K562 (cell line): ENCODE measurements around the gene PRM2. TPM values are rescaled to one million over a fixed set of nuclear protein-coding genes. Genes with fewer than 3 reads are reported as not detected.
A peak's percentile ranks its signal among the peaks of the same experiment; 100 is the strongest.

Source experiments
- BHLHE40 ChIP-seq: IDR thresholded peaks from 2 replicates; pipeline ENCODE4 v1.6.1; 2011; ENCODE audit warnings: low read length, improper control_type of control experiment
- CBX1 ChIP-seq: sonication (generic); IDR thresholded peaks from 2 replicates; pipeline ENCODE4 v1.6.1; 2016; ENCODE audit warnings: antibody characterized with exemption, low read depth, mild to moderate bottlenecking
- ELF2 ChIP-seq: fragments of 250-450 bp; sonication (Bioruptor Pico); IDR thresholded peaks from 2 replicates; pipeline ENCODE4 v1.5.0; 2021; ENCODE audit warnings: mild to moderate bottlenecking
- ERF ChIP-seq: fragments of 450-650 bp; formaldehyde crosslinking; IDR thresholded peaks from 2 replicates; pipeline ENCODE4 v1.4.0; 2020; ENCODE audit warnings: mild to moderate bottlenecking, mixed read lengths
- ETS1 ChIP-seq: conservative IDR thresholded peaks from 2 replicates; pipeline ENCODE4 v1.6.1; 2011; ENCODE audit warnings: low read depth, mild to moderate bottlenecking, low read length; ENCODE audit not compliant: control insufficient read depth
- HIVEP1 ChIP-seq: fragments of 250-450 bp; sonication (Bioruptor Pico); IDR thresholded peaks from 2 replicates; pipeline ENCODE4 v1.4.0; 2020; ENCODE audit warnings: mild to moderate bottlenecking
- ID3 ChIP-seq, 2 experiments: fragments of 250-450 bp in 1 of 2; fragments of 450-650 bp in 1 of 2; sonication (Bioruptor Pico) in 1 of 2; IDR thresholded peaks; 2 replicates each; pipeline versions ENCODE4 v1.6.1 to v1.8.0; 2016 to 2021; ENCODE audit warnings: mild to moderate bottlenecking in 2 of 2, moderate library complexity in 2 of 2, missing compliant biosample characterization in 1 of 2, missing genetic modification characterization in 1 of 2
- KDM2B ChIP-seq: fragments of 250-450 bp; sonication (Bioruptor Pico); IDR thresholded peaks from 2 replicates; pipeline ENCODE4 v1.8.0; 2021; ENCODE audit warnings: mild to moderate bottlenecking, moderate library complexity
- KLF13 ChIP-seq: fragments of 450-650 bp; IDR thresholded peaks from 2 replicates; pipeline ENCODE4 v1.6.1; 2016; ENCODE audit warnings: missing genetic modification characterization, low read depth, mild to moderate bottlenecking, missing compliant biosample characterization, moderate library complexity, borderline replicate concordance
- MYC ChIP-seq, 2 experiments: fragments of 250-450 bp in 1 of 2; sonication (Bioruptor Pico) in 1 of 2; IDR thresholded peaks; 2 replicates each; pipeline versions ENCODE4 v1.5.1 to v1.6.1; 2012 to 2021; ENCODE audit warnings: low read depth in 2 of 2, borderline replicate concordance in 1 of 2, improper control_type of control experiment in 1 of 2, low read length in 1 of 2, mild to moderate bottlenecking in 1 of 2, moderate library complexity in 1 of 2
- NCOA2 ChIP-seq, 2 experiments: fragments of 450-650 bp; IDR thresholded peaks; 2 replicates each; pipeline ENCODE4 v1.6.1; 2018; ENCODE audit warnings: mild to moderate bottlenecking in 2 of 2, moderate library complexity in 1 of 2; ENCODE audit not compliant: partially characterized antibody in 2 of 2
- RBM15 ChIP-seq: fragments of 200-400 bp; formaldehyde crosslinking; IDR thresholded peaks from 2 replicates; pipeline ENCODE4 v1.6.1; 2018; ENCODE audit warnings: mild to moderate bottlenecking, low read length, moderate library complexity; ENCODE audit not compliant: insufficient read depth
- RNF219 ChIP-seq: fragments of 250-450 bp; sonication (Bioruptor Pico); IDR thresholded peaks from 2 replicates; pipeline ENCODE4 v1.5.0; 2022; ENCODE audit warnings: mild to moderate bottlenecking
- SFPQ ChIP-seq: fragments of 200-400 bp; formaldehyde crosslinking; IDR thresholded peaks from 2 replicates; pipeline ENCODE4 v1.6.1; 2017; ENCODE audit warnings: mild to moderate bottlenecking, low read depth, low read length, moderate library complexity
- ZBTB34 ChIP-seq: fragments of 250-450 bp; sonication (Bioruptor Pico); IDR thresholded peaks from 2 replicates; pipeline ENCODE4 v1.8.0; 2021; ENCODE audit warnings: mild to moderate bottlenecking, moderate library complexity
- ZNF644 ChIP-seq: fragments of 200-800 bp; sonication (Bioruptor generic); IDR thresholded peaks from 2 replicates; pipeline ENCODE4 v1.6.1; 2016; ENCODE audit warnings: low read depth, missing genetic modification characterization, missing compliant biosample characterization
- polyA plus RNA-seq, 8 experiments: library from polyadenylated mRNA; depleted of rRNA in 4 of 8; stranded (reverse) in 5 of 8; unstranded in 3 of 8; fragments of >200 nt; fragmentation: Nextera tagmentation in 2 of 8; fragmentation: Illumina TruSeq in 1 of 8; extraction: Ambion mirVana in 2 of 8; extraction: Trizol in 1 of 8; gene quantifications; 2 replicates each; pipeline versions ENCODE4 v1.2.1 to v1.2.3, GENCODE V29; 2011 to 2014; ENCODE audit warnings: inconsistent platforms in 1 of 8, missing spikeins in 1 of 8
- total RNA-seq, 7 experiments: library from RNA; depleted of rRNA in 6 of 7; stranded (reverse); fragments of >200 nt in 6 of 7; fragmentation: Illumina TruSeq in 2 of 7; extraction: Trizol in 2 of 7; gene quantifications; 2 replicates each; pipeline versions ENCODE4 v1.2.1 to v1.2.3, GENCODE V29; 2011 to 2021; ENCODE audit warnings: low replicate concordance in 1 of 7

Gene PRM2
- total and polyA plus RNA-seq, 9 of the 15 experiments (the other 6 are each of a cell fraction or from before 2014, with no cell fraction given): not detected

GRCh38 chr16:11232852-11233726 lies 43.2 kb downstream of the PRM2 start (continued):
- TF ChIP-seq HIVEP1 (peak; percentile 74), KLF13 (tag) (no peak), NCOA2 (IDR thresholded peaks at IDR 0.05; ENCODE audit: partially characterized antibody in 2 of 2) (no peak), BHLHE40 (peak; percentile 50; the same call in 1 of the 2 replicates), ZBTB34 (CRISPR knock-in tag) (peak; percentile 66; the same call in 1 of the 2 replicates), SFPQ (no peak), KDM2B (CRISPR knock-in tag) (no peak), ID3 (CRISPR knock-in tag; IDR thresholded peaks at IDR 0.05) (peak; percentile 67; the same call in 1 of the 2 replicates), ID3 (tag; IDR thresholded peaks at IDR 0.05) (peak; percentile 96), RNF219 (CRISPR knock-in tag) (peak; percentile 49; the same call in 1 of the 2 replicates), ETS1 (no peak; the same call in 1 of the 2 replicates), ERF (CRISPR knock-in tag) (peak; percentile 96), ZNF644 (tag) (no peak), MYC (IDR thresholded peaks at IDR 0.05; ENCODE audit: low read depth, low read length) (peak; percentile 89), MYC (CRISPR knock-in tag; IDR thresholded peaks at IDR 0.05; ENCODE audit: borderline replicate concordance, low read depth) (peak; percentile 91), CBX1 (no peak; the same call in none of the 2 replicates), RBM15 (no peak), ELF2 (CRISPR knock-in tag) (peak; percentile 86)
